Astrocyte (in vitro differentiated cells and primary cell): ENCODE results near the gene TENM4. TPM values are rescaled to one million over a fixed set of nuclear protein-coding genes. Genes with fewer than 3 reads are reported as not detected.
A peak's percentile ranks its signal among the peaks of the same experiment; 100 is the strongest.

ENCODE experiments used
- DNase-seq: peaks from one replicate; pipeline ENCODE4 v3.0.0-alpha.2; 2010; ENCODE audit warnings: low read depth
- FAIRE-seq: peaks from 2 replicates; lab custom pipeline; 2011; peaks lifted over from hg19 to GRCh38; lab: Jason Lieb, UNC
- H2AFZ ChIP-seq: 2 replicates; pipeline ENCODE4 v1.6.0; 2012; ENCODE audit warnings: low read depth, low read length, inconsistent platforms
- H3K27ac ChIP-seq: 2 replicates; pipeline ENCODE4 v1.5.1; 2011; ENCODE audit warnings: low read depth, low read length, inconsistent platforms
- H3K27me3 ChIP-seq: 2 replicates; pipeline ENCODE4 v1.6.0; 2011; ENCODE audit warnings: low read length, inconsistent platforms; ENCODE audit not compliant: insufficient read depth
- H3K36me3 ChIP-seq: 2 replicates; pipeline ENCODE4 v1.5.1; 2011; ENCODE audit warnings: low read length, inconsistent platforms; ENCODE audit not compliant: insufficient read depth
- H3K4me1 ChIP-seq: 2 replicates; pipeline ENCODE4 v1.5.1; 2011; ENCODE audit warnings: low read length, inconsistent platforms; ENCODE audit not compliant: insufficient read depth
- H3K4me2 ChIP-seq: 2 replicates; pipeline ENCODE4 v1.6.0; 2012; ENCODE audit warnings: low read length, inconsistent platforms
- H3K4me3 ChIP-seq: 2 replicates; pipeline ENCODE4 v1.5.1; 2011; ENCODE audit warnings: low read depth, mild to moderate bottlenecking, low read length, inconsistent platforms; ENCODE audit not compliant: insufficient read depth
- H3K79me2 ChIP-seq: 2 replicates; pipeline ENCODE4 v1.6.0; 2012; ENCODE audit warnings: mild to moderate bottlenecking, low read length, inconsistent platforms; ENCODE audit not compliant: insufficient read depth
- H3K9ac ChIP-seq: 2 replicates; pipeline ENCODE4 v1.6.0; 2012; ENCODE audit warnings: mild to moderate bottlenecking, low read length, inconsistent platforms
- H3K9me3 ChIP-seq: 2 replicates; pipeline ENCODE4 v1.5.1; 2012; ENCODE audit warnings: low read depth, mild to moderate bottlenecking, low read length, inconsistent platforms; ENCODE audit not compliant: insufficient read depth
- H4K20me1 ChIP-seq: 2 replicates; pipeline ENCODE4 v1.6.0; 2012; ENCODE audit warnings: low read length, inconsistent platforms; ENCODE audit not compliant: insufficient read depth
- H3K27ac Mint-ChIP-seq: one replicate; pipeline ENCODE4 v1.8.0; 2021; ENCODE audit warnings: mild to moderate bottlenecking, mixed read lengths; ENCODE audit not compliant: unreplicated experiment
- H3K27me3 Mint-ChIP-seq: one replicate; pipeline ENCODE4 v1.8.0; 2021; ENCODE audit warnings: low read depth, mixed read lengths; ENCODE audit not compliant: unreplicated experiment
- H3K36me3 Mint-ChIP-seq: one replicate; pipeline ENCODE4 v1.8.0; 2021; ENCODE audit warnings: low read depth, mixed read lengths; ENCODE audit not compliant: unreplicated experiment
- H3K4me1 Mint-ChIP-seq: one replicate; pipeline ENCODE4 v1.8.0; 2021; ENCODE audit warnings: low read depth, mixed read lengths; ENCODE audit not compliant: unreplicated experiment
- H3K4me3 Mint-ChIP-seq: one replicate; pipeline ENCODE4 v1.8.0; 2021; ENCODE audit warnings: mild to moderate bottlenecking, moderate library complexity, mixed read lengths; ENCODE audit not compliant: unreplicated experiment
- H3K9me3 Mint-ChIP-seq: one replicate; pipeline ENCODE4 v1.8.0; 2021; ENCODE audit warnings: mild to moderate bottlenecking, mixed read lengths; ENCODE audit not compliant: unreplicated experiment
- EZH2 ChIP-seq: IDR thresholded peaks from 2 replicates; pipeline ENCODE4 v1.6.1; 2012; ENCODE audit warnings: mild to moderate bottlenecking, low read length, inconsistent platforms; ENCODE audit not compliant: insufficient read depth
- total RNA-seq: library from RNA; stranded (reverse); gene quantifications from 2 replicates; pipeline ENCODE4 v1.2.1, GENCODE V29; 2021
- TF ChIP-seq, protein P1 (sequence below): IDR thresholded peaks from 2 replicates; pipeline ENCODE4 v1.5.1; 2011; ENCODE audit warnings: low read depth, mild to moderate bottlenecking, inconsistent platforms, low read length, moderate library complexity; ENCODE audit not compliant: insufficient read depth

Gene TENM4
- total RNA-seq, 1 donor from 2014 or later: 7.5 TPM

- Mint-ChIP-seq H3K4me3 (no peak overlapping the region), H3K4me1 (peaks cover 25% of the 10 kb centered on the region), H3K27me3 (no peaks in the 10 kb centered on the region), H3K27ac (no peak overlapping the region), H3K36me3 (no peaks in the 10 kb centered on the region), H3K9me3 (peaks cover 7% of the 10 kb centered on the region)
- H3K9me3 ChIP-seq: no peaks in the 10 kb centered on the region
- H3K27me3 ChIP-seq: no peaks in the 10 kb centered on the region
- DNase-seq (no peak), FAIRE-seq (no peak)
- no peak overlapping the region for H3K4me3 ChIP-seq
- no peaks in the 10 kb centered on the region for H3K36me3 ChIP-seq
- H3K79me2 ChIP-seq: no peaks in the 10 kb centered on the region
- TF ChIP-seq EZH2: no peak
- TF ChIP-seq, protein P1, sequence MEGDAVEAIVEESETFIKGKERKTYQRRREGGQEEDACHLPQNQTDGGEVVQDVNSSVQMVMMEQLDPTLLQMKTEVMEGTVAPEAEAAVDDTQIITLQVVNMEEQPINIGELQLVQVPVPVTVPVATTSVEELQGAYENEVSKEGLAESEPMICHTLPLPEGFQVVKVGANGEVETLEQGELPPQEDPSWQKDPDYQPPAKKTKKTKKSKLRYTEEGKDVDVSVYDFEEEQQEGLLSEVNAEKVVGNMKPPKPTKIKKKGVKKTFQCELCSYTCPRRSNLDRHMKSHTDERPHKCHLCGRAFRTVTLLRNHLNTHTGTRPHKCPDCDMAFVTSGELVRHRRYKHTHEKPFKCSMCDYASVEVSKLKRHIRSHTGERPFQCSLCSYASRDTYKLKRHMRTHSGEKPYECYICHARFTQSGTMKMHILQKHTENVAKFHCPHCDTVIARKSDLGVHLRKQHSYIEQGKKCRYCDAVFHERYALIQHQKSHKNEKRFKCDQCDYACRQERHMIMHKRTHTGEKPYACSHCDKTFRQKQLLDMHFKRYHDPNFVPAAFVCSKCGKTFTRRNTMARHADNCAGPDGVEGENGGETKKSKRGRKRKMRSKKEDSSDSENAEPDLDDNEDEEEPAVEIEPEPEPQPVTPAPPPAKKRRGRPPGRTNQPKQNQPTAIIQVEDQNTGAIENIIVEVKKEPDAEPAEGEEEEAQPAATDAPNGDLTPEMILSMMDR: no peak
- no peaks in the 10 kb centered on the region for H4K20me1 ChIP-seq
- H2AFZ ChIP-seq: no peak overlapping the region
- H3K4me1 ChIP-seq: no peaks in the 10 kb centered on the region
- no peak overlapping the region for H3K27ac ChIP-seq
- H3K9ac ChIP-seq: no peak overlapping the region
- H3K4me2 ChIP-seq: no peak overlapping the region
Observed at GRCh38 chr11:79167510-79168188, 273.2 kb downstream of the TENM4 start.

GRCh38 chr11:79165908-79166307, 274.9 kb downstream of the TENM4 start:
- H3K27ac ChIP-seq: no peak overlapping the region
- H3K4me3 ChIP-seq: no peak overlapping the region
- DNase-seq (no peak), FAIRE-seq (no peak)
- no peaks in the 10 kb centered on the region for H4K20me1 ChIP-seq
- Mint-ChIP-seq H3K9me3 (peaks cover 7% of the 10 kb centered on the region), H3K36me3 (no peaks in the 10 kb centered on the region), H3K4me3 (no peak overlapping the region), H3K27ac (no peak overlapping the region), H3K4me1 (peaks cover 25% of the 10 kb centered on the region), H3K27me3 (no peaks in the 10 kb centered on the region)
- no peaks in the 10 kb centered on the region for H3K27me3 ChIP-seq
- no peak for TF ChIP-seq EZH2
- TF ChIP-seq, protein P1: no peak
- H3K4me1 ChIP-seq: no peaks in the 10 kb centered on the region
- no peaks in the 10 kb centered on the region for H3K79me2 ChIP-seq
- H3K4me2 ChIP-seq: no peak overlapping the region
- no peaks in the 10 kb centered on the region for H3K9me3 ChIP-seq
- H2AFZ ChIP-seq: no peak overlapping the region
- H3K36me3 ChIP-seq: no peaks in the 10 kb centered on the region
- H3K9ac ChIP-seq: no peak overlapping the region

GRCh38 chr11:79160791-79161403, 279.9 kb downstream of the TENM4 start:
- Histone ChIP-seq H3K9ac (no peak overlapping the region), H3K27ac (no peak overlapping the region), H4K20me1 (no peaks in the 10 kb centered on the region), H3K4me3 (no peak overlapping the region), H3K4me1 (no peaks in the 10 kb centered on the region), H3K9me3 (no peaks in the 10 kb centered on the region), H3K27me3 (no peaks in the 10 kb centered on the region), H3K79me2 (no peaks in the 10 kb centered on the region), H3K4me2 (no peak overlapping the region), H2AFZ (no peak overlapping the region), H3K36me3 (no peaks in the 10 kb centered on the region)
- Mint-ChIP-seq H3K4me1 (no peaks in the 10 kb centered on the region), H3K9me3 (no peaks in the 10 kb centered on the region), H3K27me3 (peaks cover 11% of the 10 kb centered on the region), H3K36me3 (peaks cover 1% of the 10 kb centered on the region), H3K27ac (no peak overlapping the region), H3K4me3 (no peak overlapping the region)
- DNase-seq: peak; percentile 25
- no peak for TF ChIP-seq EZH2
- TF ChIP-seq, protein P1: peak; percentile 43
- no peak for FAIRE-seq
